AG04450 (cell line): ENCODE measurements around the gene ATRX. TPM values are rescaled to one million over a fixed set of nuclear protein-coding genes. Genes with fewer than 3 reads are reported as not detected.

Experiments used
- CTCF ChIA-PET: fragments of 300-600, 350-600 bp; formaldehyde crosslinking; extraction: SDS; loops from one replicate; lab custom pipeline; 2022; ENCODE audit warnings: antibody characterized with exemption, inconsistent platforms; lab: Charles Lee
- POLR2A ChIA-PET: fragments of 350-600 bp; formaldehyde crosslinking; extraction: SDS; loops from one replicate; lab custom pipeline; 2021; ENCODE audit warnings: antibody characterized with exemption, inconsistent platforms; lab: Yijun Ruan, JAX
- DNase-seq: peaks from one replicate; pipeline ENCODE4 v3.0.0-alpha.2; 2011; ENCODE audit warnings: low read depth, low spot score
- H3K27ac ChIP-seq: one replicate; pipeline ENCODE4 v1.5.1; 2012; ENCODE audit warnings: low read depth, low read length, control low read depth
- H3K27me3 ChIP-seq: one replicate; pipeline ENCODE4 v1.6.0; 2012; ENCODE audit warnings: low read length; ENCODE audit not compliant: control insufficient read depth, insufficient read depth
- H3K4me3 ChIP-seq: 2 replicates; pipeline ENCODE4 v1.5.1; 2011; ENCODE audit warnings: mild to moderate bottlenecking, low read depth, low read length, control low read depth
- H3K9me3 ChIP-seq: 2 replicates; pipeline ENCODE4 v1.5.1; 2012; ENCODE audit warnings: low read length; ENCODE audit not compliant: control insufficient read depth, insufficient read depth
- polyA plus RNA-seq: library from polyadenylated mRNA; depleted of rRNA; stranded (reverse); fragments of >200 nt; gene quantifications from 2 replicates; pipeline ENCODE4 v1.2.3, GENCODE V29; 2011
- TF ChIP-seq, protein P1 (sequence below): IDR thresholded peaks from 2 replicates; pipeline ENCODE4 v1.5.1; 2011; ENCODE audit warnings: low read depth, low read length, control low read depth, inconsistent platforms

The ATRX gene
- polyA plus RNA-seq, 1 experiment, result 76.3 TPM

DNA sequence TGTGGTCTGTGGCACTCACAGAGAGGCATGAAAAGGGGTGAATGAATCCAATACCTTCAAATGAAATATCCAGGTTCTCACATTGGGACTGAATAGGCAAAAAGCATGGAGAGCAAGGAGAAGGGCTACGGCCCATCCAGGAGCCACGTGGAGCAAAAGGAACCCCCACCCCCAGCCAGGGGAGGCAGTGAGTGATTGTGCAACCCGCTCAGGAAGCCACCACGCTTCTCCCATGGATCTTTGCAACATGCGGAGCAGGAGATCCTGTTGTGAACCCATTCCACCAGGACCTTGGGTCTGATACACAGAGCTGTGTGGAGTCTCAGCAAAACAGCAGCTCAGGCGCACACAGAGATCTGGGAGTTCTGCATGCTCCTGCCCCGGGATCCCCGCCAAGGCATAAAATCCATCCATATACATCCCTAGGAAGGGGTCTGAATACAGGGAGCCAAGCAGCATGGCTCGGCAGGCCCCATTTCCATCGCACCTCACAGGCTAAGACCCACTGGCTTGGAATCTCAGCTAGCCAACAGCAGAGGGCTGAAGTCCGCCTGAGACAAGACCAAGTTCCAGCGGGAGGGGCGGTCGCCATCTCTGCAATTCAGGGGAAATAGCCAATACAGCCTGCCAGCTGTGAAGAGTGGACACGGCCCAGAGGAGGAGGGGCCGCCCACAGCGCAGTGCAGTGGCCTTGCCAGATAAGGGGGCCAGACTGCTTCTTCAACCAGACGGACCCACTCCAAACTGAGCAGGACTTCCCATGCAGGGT lies 258.6 kb downstream of the ATRX start:
- H3K27me3 ChIP-seq, result no peaks in the 10 kb centered on the region
- ChIA-PET POLR2A (no interaction called here), CTCF (no interaction called here)
- TF ChIP-seq, protein P1, sequence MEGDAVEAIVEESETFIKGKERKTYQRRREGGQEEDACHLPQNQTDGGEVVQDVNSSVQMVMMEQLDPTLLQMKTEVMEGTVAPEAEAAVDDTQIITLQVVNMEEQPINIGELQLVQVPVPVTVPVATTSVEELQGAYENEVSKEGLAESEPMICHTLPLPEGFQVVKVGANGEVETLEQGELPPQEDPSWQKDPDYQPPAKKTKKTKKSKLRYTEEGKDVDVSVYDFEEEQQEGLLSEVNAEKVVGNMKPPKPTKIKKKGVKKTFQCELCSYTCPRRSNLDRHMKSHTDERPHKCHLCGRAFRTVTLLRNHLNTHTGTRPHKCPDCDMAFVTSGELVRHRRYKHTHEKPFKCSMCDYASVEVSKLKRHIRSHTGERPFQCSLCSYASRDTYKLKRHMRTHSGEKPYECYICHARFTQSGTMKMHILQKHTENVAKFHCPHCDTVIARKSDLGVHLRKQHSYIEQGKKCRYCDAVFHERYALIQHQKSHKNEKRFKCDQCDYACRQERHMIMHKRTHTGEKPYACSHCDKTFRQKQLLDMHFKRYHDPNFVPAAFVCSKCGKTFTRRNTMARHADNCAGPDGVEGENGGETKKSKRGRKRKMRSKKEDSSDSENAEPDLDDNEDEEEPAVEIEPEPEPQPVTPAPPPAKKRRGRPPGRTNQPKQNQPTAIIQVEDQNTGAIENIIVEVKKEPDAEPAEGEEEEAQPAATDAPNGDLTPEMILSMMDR, result no peak
- no peak overlapping the region for H3K4me3 ChIP-seq
- DNase-seq, result no peak
- H3K27ac ChIP-seq, result no peak overlapping the region
- H3K9me3 ChIP-seq, result no peaks in the 10 kb centered on the region

DNA sequence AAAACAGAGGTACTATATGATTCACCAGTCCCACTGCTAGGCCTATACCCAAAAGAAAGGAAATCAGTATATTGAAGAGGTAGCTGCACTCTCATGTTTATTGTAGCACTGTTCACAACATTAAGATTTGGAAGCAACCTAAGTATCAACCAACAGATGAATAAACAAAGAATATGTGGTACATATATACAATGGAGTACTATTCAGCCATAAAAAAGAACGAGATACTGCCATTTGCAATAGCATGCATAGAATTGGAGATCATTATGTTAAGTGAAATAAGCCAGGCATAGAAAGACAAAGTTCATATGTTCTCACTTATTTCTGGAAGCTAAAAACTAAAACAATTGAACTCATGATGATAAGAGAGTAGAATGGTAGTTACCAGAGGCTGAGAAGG lies 266.3 kb downstream of the ATRX start:
- no peaks in the 10 kb centered on the region for H3K27me3 ChIP-seq
- H3K27ac ChIP-seq, result no peak overlapping the region
- DNase-seq, result no peak
- H3K9me3 ChIP-seq, result no peaks in the 10 kb centered on the region
- TF ChIP-seq, protein P1, result no peak
- POLR2A ChIA-PET, result no interaction called here
- no peak overlapping the region for H3K4me3 ChIP-seq
- CTCF ChIA-PET, result no interaction called here

DNA sequence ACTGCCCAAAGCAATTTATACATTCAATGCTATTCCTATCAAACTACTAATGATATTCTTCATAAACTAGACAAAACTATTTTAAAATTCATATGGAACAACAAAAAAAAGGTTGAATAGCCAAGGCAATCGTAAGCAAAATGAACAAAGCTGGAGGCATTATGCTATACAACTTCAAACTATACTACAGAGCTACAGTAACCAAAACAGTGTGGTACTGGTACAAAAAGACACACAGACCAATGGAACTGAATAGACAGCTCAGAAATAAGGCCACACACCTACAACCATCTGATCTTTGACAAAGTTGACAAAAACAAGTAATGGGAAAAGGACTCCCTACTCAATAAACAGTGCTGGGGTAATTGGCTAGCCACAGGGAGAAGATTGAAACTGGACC lies 271.8 kb downstream of the ATRX start:
- TF ChIP-seq, protein P1, result no peak
- Histone ChIP-seq H3K27ac (no peak overlapping the region), H3K27me3 (no peaks in the 10 kb centered on the region), H3K4me3 (no peak overlapping the region), H3K9me3 (no peaks in the 10 kb centered on the region)
- DNase-seq, result no peak
- CTCF ChIA-PET, result no interaction called here
- POLR2A ChIA-PET, result no interaction called here

DNA sequence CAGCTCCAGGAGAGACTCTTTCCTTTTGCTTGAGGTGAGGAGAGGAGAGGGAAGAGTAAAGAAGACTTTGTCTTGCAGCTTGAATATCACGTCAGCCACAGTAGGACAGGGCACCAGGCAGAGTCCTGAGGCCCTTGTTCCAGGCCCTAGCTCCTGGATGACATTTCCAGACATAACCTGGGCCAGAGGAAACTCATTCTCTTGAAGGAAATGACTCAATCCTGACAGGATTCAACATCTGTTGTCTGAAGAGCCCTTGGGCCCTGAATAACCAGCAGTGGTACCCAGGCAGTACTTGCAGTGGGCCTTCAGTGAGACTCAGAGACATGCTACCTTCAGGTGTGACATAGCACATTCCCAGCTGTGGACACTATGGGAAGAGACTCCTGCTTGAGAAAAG lies 276.0 kb downstream of the ATRX start:
- Histone ChIP-seq H3K9me3 (no peaks in the 10 kb centered on the region), H3K4me3 (no peak overlapping the region), H3K27ac (no peak overlapping the region), H3K27me3 (no peaks in the 10 kb centered on the region)
- POLR2A ChIA-PET, result no interaction called here
- TF ChIP-seq, protein P1, result no peak
- no peak for DNase-seq
- CTCF ChIA-PET, result no interaction called here

DNA sequence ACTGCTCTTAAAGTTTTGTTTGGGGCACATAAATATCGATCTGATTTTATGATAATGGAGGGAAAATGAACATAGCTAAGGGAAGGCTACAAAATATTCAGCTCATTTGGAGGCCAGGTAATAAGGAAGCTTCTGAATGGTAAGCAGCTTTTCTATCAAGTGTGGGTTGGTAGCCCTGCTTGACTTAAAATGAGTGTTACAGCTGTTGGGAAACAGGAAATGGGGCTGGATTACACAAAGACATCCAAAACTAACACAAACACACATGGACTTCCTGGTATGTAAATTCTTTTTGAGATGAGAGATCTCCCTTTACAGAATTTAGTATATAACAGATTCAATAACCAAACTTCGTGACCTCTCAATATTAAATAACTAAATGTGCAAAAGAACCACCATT lies 280.8 kb downstream of the ATRX start:
- H3K4me3 ChIP-seq, result no peak overlapping the region
- no peaks in the 10 kb centered on the region for H3K9me3 ChIP-seq
- H3K27ac ChIP-seq, result no peak overlapping the region
- ChIA-PET POLR2A (interaction anchor here (0.5 kb wide), 1 partner anchor 350 kb away, joined by 3 read pairs; no protein-coding TSS in a partner anchor), CTCF (no interaction called here)
- no peaks in the 10 kb centered on the region for H3K27me3 ChIP-seq
- TF ChIP-seq, protein P1, result no peak
- DNase-seq, result peak; percentile 6
